Femur (tissue), 1 donor: ENCODE measurements around the gene WAS.
"Not testable (repeated sequence)": the region's sequence is repeated elsewhere in the genome, so short reads cannot be mapped to it uniquely, and the experiment has no call there.

ENCODE experiments used
- DNase-seq: peaks from one replicate; pipeline ENCODE4 v3.0.0-alpha.2; 2017

WAS gene

DNA sequence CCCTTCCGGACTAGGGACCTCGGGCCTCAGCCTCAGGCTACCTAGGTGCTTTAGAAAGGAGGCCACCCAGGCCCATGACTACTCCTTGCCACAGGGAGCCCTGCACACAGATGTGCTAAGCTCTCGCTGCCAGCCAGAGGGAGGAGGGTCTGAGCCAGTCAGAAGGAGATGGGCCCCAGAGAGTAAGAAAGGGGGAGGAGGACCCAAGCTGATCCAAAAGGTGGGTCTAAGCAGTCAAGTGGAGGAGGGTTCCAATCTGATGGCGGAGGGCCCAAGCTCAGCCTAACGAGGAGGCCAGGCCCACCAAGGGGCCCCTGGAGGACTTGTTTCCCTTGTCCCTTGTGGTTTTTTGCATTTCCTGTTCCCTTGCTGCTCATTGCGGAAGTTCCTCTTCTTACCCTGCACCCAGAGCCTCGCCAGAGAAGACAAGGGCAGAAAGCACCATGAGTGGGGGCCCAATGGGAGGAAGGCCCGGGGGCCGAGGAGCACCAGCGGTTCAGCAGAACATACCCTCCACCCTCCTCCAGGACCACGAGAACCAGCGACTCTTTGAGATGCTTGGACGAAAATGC, at the start of gene WAS:
TSS of gene WAS (plus strand) at position 389 of the 572 bp plus-strand sequence. CDS start at position 444, 55 bp downstream.
- peak; percentile 35 for DNase-seq

DNA sequence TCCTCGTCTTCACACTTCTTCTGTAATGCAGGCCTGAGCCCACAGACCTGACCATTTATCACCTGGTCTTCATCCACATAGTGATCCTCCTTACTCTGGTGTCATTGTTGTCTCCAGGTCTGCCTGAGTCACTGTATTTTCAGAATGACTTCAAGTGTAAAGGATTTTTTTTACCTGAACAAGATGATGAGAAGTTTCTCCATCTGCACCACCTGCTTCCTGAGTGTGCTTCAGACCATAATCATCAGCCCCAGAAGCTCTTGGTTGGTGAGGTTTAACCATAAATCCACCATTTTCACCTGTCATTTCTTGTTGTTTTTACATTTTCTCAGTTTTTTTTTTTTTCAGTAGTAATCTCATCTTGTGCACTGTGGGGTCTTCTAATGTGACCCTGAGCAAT, 47.3 kb upstream of the WAS start:
- no peak for DNase-seq

DNA sequence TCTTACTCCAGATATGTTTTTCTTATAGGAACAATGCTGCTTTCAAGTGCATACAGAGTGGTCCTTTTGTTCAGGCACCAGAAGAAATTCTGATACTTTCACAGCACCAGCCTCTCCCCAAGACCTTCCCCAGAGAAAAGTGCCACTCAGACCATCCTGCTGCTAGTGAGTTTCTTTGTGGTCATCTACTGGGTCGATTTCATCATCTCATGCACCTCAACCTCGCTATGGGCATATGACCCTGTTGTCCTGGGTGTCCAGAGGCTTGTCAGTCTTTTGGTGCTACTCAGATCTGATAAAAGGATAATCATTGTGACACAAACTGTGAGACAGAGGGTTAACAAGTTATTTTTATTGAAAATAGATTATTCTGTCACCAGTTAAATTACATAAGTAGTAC, 46.8 kb upstream of the WAS start:
- DNase-seq = no peak

DNA sequence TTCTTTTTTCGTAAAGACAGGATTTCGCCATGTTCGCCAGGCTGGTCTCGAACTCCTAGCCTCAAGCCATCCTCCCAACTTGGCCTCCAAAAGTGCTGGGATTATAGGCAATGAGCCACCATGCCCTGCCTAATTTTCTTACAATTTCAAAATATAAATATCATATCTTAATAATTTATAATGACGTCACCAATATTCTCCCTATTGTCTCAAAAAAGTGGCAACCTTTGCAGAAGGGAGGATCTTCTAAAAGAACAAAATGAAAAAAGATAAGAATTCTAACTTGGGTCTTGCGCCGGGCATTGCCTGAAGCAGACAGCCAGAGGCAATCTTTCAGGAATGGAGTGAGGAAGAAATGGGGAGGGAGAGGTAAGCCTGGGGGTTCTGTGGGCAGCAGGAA, 37.9 kb upstream of the WAS start:
- DNase-seq = no peak

DNA sequence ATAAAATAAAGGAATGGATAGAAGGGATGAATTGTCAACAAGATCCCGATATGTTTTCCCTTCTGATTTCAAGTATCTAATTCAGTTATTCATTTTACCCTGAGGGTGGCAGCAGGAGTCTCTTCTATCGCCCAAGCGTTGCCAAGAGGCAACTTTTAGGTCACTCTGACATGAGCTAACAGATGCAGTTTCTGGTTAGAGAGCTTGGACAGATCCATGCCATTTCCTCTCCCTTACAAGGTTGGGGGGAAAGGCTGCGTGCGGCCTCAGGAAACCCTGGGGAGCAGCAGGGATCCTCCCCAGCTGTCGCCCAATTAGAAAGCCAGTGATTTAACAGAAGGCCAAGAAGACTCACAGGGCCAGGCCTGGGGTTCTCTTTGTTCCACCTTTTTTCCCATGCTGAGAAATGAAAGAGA, 35.3 kb upstream of the WAS start:
- peak; percentile 39 for DNase-seq

DNA sequence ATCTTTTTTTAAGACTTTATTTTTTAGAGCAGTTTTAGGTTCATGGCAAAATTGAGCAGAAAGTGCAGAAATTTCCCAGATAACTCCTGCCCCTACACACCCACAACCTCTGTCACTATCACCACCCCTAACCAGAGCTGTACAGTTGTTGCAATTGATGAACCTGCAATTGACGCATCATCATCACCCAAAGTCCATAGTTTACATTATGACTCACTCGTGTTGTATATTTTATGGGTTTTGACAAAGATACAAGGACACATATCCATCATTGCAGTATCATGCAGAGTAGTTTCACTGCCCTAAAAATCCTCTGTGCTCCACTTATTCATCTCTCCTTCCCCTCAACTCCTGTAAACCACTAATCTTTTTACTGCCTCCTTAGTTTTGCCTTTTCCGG, 34.5 kb upstream of the WAS start:
- DNase-seq = no peak

DNA sequence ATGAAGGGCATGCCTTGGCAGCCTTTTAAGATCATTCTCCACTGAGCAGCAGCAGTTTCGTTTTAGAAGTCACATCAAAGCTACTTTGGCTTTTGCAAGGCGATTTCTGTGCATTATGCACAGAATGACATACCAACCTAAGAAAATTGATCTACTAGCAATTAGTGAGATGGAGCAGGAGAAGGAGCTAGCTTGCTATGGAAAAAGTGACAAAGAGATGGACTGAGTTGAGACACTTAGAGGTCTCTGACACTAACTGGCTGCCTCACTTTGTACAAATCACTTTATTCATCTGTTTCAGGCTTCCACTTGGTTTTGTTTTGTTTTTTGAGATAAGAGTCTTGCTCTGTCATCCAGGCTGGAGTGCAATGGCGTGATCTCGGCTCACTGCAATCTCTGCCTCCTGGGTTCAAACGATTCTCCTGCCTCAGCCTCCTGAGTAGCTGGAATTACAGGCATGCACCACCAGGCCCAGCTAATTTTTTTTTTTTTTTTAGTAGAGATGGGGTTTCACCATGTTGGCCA, 31.5 kb upstream of the WAS start:
- DNase-seq = not testable (repeated sequence)

DNA sequence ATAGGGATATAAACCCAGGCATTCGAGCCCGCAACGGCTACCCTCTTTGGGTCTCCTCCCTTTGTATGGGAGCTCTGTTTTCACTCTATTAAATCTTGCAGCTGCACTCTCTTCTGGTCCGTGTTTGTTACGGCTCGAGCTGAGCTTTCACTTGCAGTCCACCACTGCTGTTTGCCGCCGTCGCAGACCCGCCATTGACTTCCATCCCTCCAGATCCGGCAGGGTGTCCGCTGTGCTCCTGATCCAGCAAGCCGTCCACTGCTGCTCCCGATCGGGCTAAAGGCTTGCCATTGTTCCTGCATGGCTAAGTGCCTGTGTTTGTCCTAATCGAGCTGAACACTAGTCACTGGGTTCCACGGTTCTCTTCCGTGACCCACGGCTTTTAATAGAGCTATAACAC, 28.9 kb upstream of the WAS start:
- DNase-seq = not testable (repeated sequence)

DNA sequence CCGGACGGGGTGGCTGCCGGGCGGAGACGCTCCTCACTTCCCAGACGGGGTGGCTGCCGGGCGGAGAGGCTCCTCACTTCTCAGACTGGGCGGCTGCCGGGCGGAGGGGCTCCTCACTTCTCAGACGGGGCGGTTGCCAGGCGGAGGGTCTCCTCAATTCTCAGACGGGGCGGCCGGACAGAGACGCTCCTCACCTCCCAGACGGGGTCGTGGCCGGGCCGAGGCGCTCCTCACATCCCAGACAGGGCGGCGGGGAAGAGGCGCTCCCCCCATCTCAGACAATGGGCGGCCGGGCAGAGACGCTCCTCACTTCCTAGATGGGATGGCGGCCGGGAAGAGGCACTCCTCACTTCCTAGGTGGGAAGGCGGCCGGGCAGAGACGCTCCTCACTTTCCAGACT, 23.9 kb upstream of the WAS start:
- not testable (repeated sequence) for DNase-seq

DNA sequence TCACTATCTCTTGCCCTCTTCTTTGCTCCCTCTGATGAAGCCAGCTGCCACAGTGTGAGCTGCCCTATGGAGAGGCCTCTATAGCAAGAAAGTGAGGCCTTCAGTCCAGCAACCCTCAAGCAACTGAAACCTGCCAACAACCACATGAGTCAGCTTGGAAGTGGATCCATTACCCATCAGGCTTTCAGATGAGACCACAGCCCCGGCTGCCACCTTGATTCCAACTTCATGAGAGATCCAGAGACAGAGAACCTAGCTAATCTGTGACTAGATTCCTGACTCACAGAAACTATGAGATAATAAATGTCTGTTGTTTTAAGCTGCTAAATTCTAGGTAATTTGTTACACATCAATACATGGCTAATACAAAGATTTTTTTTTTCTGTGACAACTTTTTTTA, 20.4 kb upstream of the WAS start:
- DNase-seq = no peak

DNA sequence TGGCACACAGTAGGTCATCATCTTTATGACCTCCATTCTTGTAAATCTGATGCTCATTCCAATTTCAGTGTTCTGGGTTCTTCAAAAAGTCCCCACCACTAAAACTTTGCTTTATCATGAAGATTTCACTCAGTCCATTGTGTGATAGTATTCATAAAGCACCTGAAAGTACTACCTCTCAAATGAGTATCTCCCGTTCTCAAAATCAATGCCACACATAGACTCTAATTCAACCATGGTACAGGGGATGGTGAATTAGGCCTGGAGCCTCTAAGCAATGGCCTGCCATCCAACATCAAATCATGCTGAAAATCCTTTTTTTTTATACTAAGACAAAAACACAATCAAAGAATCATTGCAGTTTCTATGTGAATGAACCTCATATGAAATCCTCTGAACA, 19.4 kb upstream of the WAS start:
- DNase-seq = no peak

DNA sequence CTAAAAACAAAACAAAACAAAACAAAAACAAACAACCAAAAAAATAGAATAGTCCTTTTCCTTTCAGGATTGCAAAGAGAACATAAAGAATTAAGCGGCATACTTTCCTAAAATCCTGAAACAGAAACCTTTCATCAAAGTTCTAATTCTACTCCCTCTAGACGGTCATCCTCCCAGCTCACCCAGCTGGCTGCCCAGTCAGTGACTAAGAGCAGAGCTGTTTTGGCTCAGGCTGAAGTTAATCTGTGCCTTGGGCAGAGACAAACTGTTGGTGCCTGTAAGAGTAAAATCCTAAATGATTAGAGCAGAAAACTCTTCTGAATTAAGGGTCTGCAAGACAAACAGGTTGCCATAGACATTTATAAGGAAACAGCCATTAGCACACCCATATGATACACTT, 17.6 kb upstream of the WAS start:
- no peak for DNase-seq

DNA sequence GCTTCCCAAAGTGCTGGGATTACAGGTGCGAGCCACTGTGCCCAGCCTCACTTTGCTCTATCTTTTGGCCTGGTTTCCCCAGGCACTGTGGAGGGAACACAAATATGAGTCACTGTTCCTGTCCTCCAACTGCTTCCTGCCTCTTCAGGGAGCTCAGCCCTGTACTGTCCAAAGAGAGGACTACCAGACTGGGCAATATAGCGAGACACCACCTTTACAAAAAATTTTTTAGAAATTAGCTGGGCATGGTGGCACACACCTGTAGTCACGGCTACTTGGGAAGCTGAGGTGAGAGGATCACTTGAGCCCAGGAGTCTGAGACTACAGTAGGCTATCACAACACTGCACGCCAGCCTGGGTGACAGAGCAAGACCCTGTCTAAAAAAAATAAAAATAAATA, 16.9 kb upstream of the WAS start:
- no peak for DNase-seq

DNA sequence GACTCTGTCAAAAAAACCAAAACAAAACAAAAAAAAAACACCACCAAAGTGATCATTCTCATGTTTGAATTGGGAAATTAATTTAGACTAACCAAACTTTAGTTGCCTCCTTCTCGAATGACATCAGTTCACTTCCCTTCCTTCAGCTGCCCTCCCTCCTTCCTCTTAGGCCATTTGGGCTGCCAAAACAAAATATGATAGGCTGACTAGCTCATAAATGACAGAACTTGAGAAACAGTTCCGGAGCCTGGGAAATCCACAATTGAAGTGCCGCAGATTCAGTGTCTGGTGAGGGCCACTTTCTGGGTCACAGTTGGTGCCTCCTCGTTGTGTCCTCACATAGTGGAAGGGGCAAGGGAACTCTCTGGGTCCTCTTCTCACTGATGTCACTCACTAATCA, 16.1 kb upstream of the WAS start:
- no peak for DNase-seq

DNA sequence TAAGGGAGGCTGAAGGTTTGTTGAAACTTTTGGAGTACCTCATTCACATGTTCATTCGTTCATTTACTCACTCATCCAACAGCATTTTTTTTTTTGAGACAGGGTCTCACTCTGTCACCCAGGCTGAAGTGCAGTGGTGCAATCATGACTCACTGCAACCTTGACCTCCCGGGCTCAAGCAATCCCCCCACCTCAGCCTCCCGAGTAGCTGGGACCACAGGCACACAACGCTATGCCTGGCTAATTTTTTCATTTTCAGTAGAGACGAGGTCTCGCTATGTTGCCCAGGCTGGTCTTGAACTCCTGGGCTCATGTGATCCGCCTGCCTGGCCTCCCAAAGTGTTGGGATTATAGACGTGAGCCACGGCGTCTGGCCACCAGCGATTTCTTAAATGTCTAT, 15.4 kb upstream of the WAS start:
- DNase-seq = not testable (repeated sequence)

DNA sequence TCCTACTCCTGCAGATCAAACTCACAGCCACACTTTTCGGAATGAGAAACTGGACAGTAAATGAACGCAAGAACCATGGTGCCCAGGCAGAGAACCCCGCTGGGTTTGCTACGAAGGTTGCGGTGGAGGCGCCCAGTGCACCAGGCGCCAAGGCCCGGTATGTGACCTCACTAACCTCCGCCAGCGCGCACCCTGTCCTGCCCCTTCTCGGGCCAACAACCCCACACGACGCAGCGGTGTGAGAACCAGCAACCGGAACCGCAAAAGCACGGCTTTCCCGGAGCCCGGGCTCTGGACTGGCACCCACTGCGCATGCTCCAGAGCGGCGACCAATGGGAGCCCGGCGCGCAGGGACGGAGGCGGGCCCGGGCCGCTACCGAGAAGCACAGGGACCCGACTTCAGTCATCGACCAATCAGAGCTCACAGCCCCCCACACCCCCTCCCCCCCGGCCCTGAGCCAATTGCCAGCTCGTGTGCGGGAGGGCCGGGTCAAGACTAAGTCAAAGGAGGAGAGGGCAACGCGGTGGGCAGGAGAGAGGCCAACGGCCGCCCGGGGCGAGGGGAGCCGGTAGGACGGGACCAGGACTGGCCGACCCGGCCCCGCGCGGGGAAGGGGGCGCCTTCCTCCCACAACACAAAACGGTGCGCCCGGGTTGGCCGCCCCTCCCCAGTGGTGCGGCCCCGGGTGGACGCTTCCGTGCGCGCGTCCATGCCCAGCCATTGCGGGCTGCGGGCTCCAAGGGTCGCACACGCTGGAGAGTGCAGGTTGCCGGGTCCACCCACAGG, 7.3 kb upstream of the WAS start:
- peak; percentile 94 for DNase-seq

DNA sequence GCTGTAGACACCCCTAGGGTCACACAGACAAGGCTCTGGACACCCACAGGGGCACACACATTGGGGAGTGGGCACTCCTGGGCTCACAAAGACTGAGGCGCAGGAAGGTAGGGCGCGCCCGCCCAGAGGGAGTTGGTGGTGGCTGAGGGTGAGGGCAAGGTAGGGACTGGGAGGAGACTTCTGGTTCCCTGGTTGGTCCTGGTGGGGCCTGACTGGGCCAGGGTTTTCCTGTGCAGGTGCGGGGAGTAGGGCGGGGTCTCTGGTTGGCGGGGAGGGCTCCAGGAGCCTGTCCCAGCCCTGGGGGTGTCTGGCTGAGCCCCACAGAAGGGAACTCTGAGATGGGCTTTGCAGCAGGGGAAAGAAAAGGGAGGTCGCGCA, 6.7 kb upstream of the WAS start:
- DNase-seq = peak; percentile 32

DNA sequence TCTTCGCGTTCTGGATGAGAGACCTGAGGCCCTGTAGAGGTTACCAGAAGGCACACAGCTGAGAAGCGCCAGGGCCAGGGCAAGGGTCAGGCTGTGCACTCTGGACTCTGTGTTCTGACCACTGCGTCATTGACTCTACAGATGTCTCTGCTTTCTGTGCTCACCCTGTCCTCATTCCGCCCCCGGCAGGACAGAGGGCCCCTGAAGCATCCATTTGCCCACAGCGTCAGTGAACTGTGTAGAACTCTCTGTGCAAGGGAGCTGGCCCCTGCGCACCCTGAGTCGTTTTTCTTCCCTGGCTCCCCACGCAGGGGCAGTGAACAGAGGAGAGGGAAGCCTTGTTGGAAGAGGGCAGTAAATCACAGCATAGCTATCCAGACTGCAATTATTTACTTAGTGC, 6.1 kb upstream of the WAS start:
- no peak for DNase-seq

DNA sequence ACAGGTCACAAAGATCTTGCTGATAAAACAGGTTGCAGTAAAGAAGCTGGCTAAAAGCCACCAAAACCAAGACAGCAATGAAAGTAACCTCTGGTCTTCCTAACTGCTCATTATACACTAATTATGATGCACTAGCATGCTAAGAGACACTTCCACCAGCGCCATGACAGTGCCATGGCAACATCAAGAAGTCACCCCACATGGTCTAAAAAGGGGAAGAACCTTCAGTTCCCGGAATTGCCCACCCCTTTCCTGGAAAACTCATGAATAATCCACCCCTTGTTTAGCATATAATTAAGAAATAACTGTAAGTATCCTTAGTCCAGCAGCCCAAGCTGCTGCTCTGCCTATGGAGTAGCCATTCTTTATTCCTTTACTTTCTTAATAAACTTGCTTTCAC, 3.1 kb upstream of the WAS start:
- DNase-seq = not testable (repeated sequence)

DNA sequence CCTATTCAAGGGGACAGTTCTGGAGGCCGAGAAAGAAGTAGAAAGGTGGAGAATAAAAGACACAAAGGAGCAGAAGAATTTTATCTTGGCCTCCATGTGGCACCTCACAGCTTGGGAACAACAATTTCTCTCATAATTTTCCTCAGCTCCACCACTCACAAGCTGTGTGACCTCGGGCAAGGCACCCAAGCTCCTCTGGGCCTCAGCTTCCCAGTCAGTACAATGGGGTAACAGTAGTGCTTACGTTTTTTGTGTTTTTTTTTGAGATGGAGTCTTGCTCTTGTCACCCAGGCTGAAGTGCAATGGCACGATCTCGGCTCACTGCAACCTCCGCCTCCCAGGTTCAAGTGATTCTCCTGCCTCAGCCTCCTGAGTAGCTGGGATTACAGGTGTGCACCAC, 2.7 kb upstream of the WAS start:
- DNase-seq = not testable (repeated sequence)

DNA sequence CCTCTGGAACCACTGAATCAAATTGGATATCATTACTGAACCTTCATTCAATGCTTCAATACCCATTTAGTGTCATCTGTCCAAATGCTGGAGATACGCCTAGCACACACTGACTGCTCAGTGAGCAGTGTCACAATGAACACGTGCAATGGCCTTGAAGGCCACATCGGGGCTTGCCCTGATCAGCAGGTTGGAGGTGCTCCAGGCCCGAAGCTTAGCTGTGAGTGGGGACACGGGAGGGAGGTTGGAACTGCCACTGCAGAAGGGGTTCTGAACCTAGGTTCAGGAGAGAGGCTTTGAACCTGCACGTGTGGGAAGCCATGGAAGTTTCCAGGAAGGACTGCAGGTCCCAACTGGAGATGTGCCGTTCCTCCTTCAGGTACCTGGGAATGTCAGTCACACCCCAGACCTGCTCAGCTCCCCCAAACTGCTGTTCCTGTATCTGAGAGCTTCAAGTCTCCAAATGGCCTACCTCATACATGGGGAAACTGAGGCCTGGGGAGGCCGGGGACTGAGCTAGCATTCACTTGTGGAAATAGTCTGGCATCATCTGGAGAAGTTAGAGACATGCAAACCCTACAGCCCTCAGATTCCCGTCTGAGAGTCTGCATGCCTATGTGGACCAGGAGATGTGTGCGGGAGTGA, 1.9 kb upstream of the WAS start:
- no peak for DNase-seq

DNA sequence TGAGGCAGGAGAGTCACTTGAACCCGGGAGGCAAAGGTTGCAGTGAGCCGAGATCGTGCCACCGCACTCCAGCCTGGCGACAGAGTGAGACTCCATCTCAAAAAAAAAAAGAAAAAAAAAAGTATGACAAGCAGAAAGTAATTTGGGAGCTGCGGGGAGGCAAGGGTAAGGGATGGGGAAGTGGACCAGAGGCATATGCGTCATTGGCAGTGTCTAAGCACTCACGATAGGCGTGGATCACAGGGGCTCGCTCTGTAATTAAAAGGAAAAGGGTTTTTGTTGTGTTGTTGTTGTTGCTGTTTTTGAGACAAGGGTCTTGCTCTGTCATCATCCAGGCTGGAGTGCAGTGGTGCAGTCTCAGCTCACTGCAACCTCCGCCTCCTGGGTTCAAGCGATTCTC, 804 bp upstream of the WAS start:
- DNase-seq = not testable (repeated sequence)

DNA sequence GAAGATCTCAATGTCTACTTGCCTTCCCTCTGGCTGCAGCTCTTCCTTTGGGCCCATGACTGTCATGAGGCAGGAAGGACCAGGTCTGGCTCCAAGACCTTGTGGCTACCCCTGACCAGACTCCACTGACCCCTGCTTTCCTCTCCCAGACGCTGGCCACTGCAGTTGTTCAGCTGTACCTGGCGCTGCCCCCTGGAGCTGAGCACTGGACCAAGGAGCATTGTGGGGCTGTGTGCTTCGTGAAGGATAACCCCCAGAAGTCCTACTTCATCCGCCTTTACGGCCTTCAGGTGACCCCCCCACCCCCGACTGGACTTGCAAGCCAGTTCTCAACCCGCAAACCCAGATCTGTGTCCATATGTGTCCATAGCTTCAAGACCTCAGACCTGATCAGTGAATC, 535 bp downstream of the WAS start:
- DNase-seq = no peak

DNA sequence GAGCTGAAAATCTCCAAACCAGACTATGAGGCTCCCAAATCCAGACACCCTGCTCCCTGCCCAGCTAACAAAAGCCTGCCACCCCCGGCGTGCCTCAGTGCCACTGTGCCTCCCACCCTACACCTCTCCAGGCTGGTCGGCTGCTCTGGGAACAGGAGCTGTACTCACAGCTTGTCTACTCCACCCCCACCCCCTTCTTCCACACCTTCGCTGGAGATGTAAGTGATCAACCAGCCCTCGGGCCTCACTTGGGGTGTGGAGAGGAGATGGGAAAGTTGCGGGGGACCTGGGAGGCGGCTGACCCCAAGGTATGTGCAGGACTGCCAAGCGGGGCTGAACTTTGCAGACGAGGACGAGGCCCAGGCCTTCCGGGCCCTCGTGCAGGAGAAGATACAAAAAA, 1.8 kb downstream of the WAS start:
- no peak for DNase-seq
